Effector memory CD8-positive, alpha-beta T cell (primary cell): Measurements from ENCODE around the gene ZNF891.

Source experiments
- ATAC-seq: fragments of 150-1000 bp; cut with Tn5 transposase; replicated peaks from 2 replicates; pipeline ENCODE4 v1.10.0; 2021; ENCODE audit warnings: mild to moderate bottlenecking, moderate library complexity
- DNase-seq, 3 experiments: peaks; one replicate each; pipeline ENCODE4 v3.0.0; 2021
- H3K27ac Mint-ChIP-seq, 2 donors: one replicate each; pipeline ENCODE4 v1.8.0; 2022; ENCODE audit warnings: mild to moderate bottlenecking in 2 of 2, mixed read lengths in 2 of 2, moderate library complexity in 2 of 2
- H3K27me3 Mint-ChIP-seq, 2 donors: one replicate each; pipeline ENCODE4 v1.8.0; 2022; ENCODE audit warnings: mixed read lengths in 2 of 2
- H3K36me3 Mint-ChIP-seq: one replicate; pipeline ENCODE4 v1.8.0; 2022; ENCODE audit warnings: mild to moderate bottlenecking, moderate library complexity, mixed read lengths; ENCODE audit not compliant: insufficient read depth
- H3K4me1 Mint-ChIP-seq, 2 donors: one replicate each; pipeline ENCODE4 v1.8.0; 2022; ENCODE audit warnings: low read depth in 2 of 2, mixed read lengths in 2 of 2
- H3K4me3 Mint-ChIP-seq, 2 donors: one replicate each; pipeline ENCODE4 v1.8.0; 2022; ENCODE audit warnings: mild to moderate bottlenecking in 2 of 2, mixed read lengths in 2 of 2, moderate library complexity in 2 of 2
- H3K9me3 Mint-ChIP-seq, 2 donors: one replicate each; pipeline ENCODE4 v1.8.0; 2022; ENCODE audit warnings: mixed read lengths in 2 of 2
- total RNA-seq, 9 experiments: gene quantifications; one replicate each; lab custom pipeline; 2026; lab: John Stamatoyannopoulos, UW

ZNF891 gene
- total RNA-seq = 14.7 to 59.2 (median 20.6) reads per million in 9 experiments

DNA sequence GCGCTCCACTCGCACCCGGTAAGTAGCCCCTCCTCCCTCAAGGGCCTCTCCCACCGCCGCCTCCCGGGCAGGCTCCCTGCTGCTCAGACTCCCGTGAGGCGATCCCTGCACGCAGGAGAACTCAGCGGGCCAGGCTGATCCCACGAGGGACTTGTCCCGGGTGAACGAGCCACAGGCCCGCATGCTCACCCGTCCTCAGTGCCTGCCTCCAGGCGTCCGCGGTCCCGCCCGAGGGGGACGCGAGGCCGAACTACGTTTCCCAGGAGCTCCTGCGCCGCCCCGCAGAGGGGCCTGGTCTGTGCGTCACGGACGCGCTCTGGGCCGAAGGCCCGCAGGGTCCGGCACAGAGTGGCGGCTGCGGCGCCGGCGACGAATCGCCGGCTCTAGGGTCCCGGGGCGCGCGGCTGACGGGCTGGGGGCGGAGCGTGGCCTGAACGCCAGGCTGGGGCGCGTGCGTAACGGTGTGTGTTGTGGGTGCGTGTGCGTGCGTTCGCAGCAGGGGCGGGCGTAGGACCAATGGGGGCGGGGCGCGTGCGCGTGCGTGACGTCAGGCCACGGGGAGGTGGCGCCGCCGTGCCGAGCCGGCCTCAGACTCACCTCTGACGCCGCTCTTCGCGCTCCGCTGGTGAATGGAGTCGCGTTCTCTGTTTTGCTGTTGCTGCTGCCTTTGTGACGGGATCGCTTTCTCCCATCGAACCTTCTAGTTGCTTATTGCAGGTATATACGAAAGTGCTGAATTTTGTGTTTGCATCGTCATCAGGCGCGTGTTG, at the start of gene ZNF891, which contains the start of gene ZNF10:
Gene ZNF891, minus strand, starts transcription at position 237 of the 770 bp plus-strand sequence. CDS start 8,356 bp downstream, outside the sequence.
Gene ZNF10, plus strand, starts transcription at position 590 of the 770 bp plus-strand sequence. CDS start 13,866 bp downstream, outside the sequence.
- Mint-ChIP-seq H3K27me3 (no peaks in the 10 kb centered on the region), H3K27ac (peak within 1 kb of the TSS; percentile 98 to 99), H3K4me3 (peak within 1 kb of the TSS; percentile 93 to 95), H3K36me3 (peaks cover 34% of the 10 kb centered on the region), H3K4me1 (peaks cover 13 to 20% of the 10 kb centered on the region in 2 donors), H3K9me3 (peaks cover 12 to 20% of the 10 kb centered on the region in 2 donors)
- ATAC-seq (peak; percentile 85), DNase-seq (peak; percentile 96 to 98 (median 98))

DNA sequence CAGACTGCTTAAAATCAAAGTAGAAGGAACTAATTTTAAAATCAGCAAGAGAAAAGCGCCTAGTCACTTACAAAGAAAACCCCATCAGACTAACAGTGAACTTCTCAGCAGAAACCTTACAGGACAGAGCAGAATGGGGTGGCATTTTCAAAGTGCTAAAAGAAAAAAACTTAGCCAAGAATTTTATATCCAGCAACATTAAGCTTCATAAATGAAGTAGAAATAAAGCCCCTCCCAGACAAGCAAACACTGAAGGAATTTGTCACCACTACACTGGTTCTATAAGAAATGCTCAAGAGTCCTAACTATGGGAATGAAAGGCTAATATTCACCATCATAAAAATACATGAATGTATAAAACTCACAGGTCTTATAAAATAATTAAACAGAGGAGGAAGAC, 44.8 kb upstream of the ZNF891 start:
- DNase-seq (no peak), ATAC-seq (no peak)
- peaks cover 0 to 8% of the 10 kb centered on the region in 2 donors for H3K27me3 Mint-ChIP-seq
- H3K36me3 Mint-ChIP-seq = peaks cover 5% of the 10 kb centered on the region
- peaks cover 13 to 42% of the 10 kb centered on the region in 2 donors for H3K9me3 Mint-ChIP-seq
- H3K4me3 Mint-ChIP-seq = no peak overlapping the region
- H3K27ac Mint-ChIP-seq = no peak overlapping the region
- H3K4me1 Mint-ChIP-seq = no peaks in the 10 kb centered on the region

DNA sequence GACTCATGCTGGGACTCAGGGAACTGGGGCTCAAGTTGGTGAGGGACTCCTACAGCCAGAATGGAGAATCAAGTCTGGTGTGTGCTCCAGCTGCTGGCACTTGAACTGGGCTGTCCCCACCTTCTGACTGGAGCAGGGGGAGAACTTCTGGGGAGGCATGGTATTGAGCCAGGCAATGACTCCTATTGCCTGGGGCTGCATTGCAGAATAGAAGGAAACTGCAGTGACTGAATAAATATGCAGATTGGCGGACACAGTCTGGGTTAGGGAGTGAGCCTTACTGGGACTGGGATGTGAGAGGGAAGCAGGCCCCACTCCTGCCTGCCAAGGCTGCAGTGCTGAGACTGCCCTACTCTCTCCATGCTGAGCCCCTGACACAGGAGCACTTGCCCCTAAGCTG, 42.4 kb upstream of the ZNF891 start:
- H3K4me3 Mint-ChIP-seq = no peak overlapping the region
- H3K36me3 Mint-ChIP-seq = peaks cover 2% of the 10 kb centered on the region
- H3K4me1 Mint-ChIP-seq = no peaks in the 10 kb centered on the region
- peaks cover 12 to 31% of the 10 kb centered on the region in 2 donors for H3K9me3 Mint-ChIP-seq
- ATAC-seq (no peak), DNase-seq (no peak)
- no peak overlapping the region for H3K27ac Mint-ChIP-seq
- H3K27me3 Mint-ChIP-seq = peaks cover 0 to 8% of the 10 kb centered on the region in 2 donors

DNA sequence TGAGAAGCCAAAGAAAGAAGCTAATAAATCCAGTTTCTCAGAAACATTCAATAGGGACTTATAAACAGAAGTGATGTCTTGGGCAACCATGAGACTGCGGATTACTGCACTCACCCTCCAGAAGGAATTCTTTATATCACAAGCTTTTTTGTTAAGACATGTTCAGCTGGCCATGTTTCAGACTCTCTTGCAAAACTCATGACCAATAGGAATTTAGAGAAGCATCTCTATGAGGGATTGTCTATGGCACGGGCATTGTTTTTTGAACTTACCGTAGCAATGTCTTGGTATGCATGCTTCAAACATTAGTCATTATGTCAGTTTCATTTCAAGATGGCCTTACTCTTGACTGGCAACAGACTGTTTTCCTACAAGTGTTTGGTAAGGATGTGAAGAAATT, 35.7 kb upstream of the ZNF891 start:
- ATAC-seq (no peak), DNase-seq (no peak)
- peaks cover 4% of the 10 kb centered on the region for H3K36me3 Mint-ChIP-seq
- peaks cover 12 to 22% of the 10 kb centered on the region in 2 donors for H3K9me3 Mint-ChIP-seq
- no peak overlapping the region for H3K4me3 Mint-ChIP-seq
- no peaks in the 10 kb centered on the region for H3K27me3 Mint-ChIP-seq
- H3K27ac Mint-ChIP-seq = no peak overlapping the region
- H3K4me1 Mint-ChIP-seq = no peaks in the 10 kb centered on the region

DNA sequence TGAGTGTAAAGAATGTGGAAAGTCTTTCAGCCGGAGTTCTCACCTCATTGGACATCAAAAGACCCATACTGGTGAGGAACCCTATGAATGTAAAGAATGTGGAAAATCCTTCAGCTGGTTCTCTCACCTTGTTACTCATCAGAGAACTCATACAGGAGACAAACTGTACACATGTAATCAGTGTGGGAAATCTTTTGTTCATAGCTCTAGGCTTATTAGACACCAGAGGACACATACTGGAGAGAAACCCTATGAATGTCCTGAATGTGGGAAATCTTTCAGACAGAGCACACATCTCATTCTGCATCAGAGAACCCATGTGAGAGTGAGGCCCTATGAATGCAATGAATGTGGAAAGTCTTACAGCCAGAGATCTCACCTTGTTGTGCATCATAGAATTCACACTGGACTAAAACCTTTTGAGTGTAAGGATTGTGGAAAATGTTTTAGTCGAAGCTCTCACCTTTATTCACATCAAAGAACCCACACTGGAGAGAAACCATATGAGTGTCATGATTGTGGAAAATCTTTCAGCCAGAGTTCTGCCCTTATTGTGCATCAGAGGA, 26.1 kb upstream of the ZNF891 start:
- Mint-ChIP-seq H3K4me1 (no peaks in the 10 kb centered on the region), H3K27me3 (no peaks in the 10 kb centered on the region), H3K9me3 (peaks cover 16 to 33% of the 10 kb centered on the region in 2 donors), H3K36me3 (peaks cover 32% of the 10 kb centered on the region), H3K4me3 (no peak overlapping the region), H3K27ac (no peak overlapping the region)
- ATAC-seq (no peak), DNase-seq (no peak)

DNA sequence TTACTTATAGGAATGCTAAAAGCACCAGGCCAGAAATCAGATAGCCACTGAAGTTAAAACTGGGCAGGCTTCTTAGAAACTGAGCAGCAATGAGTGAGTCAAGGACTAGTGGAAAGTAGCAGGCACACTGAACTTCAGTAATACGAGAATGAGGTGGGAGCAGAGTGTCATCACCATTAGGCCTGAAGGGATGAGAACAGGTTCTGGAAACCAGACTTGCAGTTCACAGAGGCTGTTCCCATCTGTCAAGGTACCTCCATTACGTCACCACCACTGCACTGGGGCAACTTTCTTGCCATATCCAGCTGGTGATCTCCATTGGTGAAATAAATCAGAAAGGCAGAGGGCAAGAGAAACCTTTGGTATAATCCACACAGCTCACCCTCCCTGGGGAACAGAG, 15.9 kb upstream of the ZNF891 start:
- peaks cover 30% of the 10 kb centered on the region for H3K36me3 Mint-ChIP-seq
- DNase-seq (no peak), ATAC-seq (no peak)
- H3K9me3 Mint-ChIP-seq = peaks cover 12 to 39% of the 10 kb centered on the region in 2 donors
- H3K4me3 Mint-ChIP-seq = no peak overlapping the region
- H3K27me3 Mint-ChIP-seq = no peaks in the 10 kb centered on the region
- no peaks in the 10 kb centered on the region for H3K4me1 Mint-ChIP-seq
- peak overlapping the region in 1 of 2 donors; percentile 54 for H3K27ac Mint-ChIP-seq

DNA sequence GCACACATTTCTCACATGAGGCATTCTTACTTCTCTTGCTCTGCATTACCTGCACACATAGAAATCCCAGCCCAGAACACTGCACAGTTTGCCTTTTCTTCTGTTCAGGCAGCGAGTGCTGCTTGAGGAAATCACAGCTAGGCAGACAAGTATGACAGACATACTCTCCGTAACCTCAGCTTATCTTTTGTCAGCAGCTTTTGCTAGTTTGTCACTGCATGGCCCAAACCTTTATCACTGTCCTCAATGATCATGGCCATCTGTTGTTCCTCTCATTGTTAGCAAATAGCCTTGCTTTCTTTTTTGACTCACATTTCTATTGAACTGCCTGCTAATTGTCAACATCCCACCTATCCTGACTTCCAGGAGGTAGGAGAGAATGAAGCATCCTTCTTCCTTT, 5.7 kb upstream of the ZNF891 start:
- Mint-ChIP-seq H3K27ac (no peak overlapping the region), H3K4me3 (no peak overlapping the region), H3K9me3 (peaks cover 33 to 50% of the 10 kb centered on the region in 2 donors), H3K27me3 (no peaks in the 10 kb centered on the region), H3K36me3 (peaks cover 36% of the 10 kb centered on the region), H3K4me1 (peaks cover 5 to 9% of the 10 kb centered on the region in 2 donors)
- DNase-seq (no peak), ATAC-seq (no peak)

DNA sequence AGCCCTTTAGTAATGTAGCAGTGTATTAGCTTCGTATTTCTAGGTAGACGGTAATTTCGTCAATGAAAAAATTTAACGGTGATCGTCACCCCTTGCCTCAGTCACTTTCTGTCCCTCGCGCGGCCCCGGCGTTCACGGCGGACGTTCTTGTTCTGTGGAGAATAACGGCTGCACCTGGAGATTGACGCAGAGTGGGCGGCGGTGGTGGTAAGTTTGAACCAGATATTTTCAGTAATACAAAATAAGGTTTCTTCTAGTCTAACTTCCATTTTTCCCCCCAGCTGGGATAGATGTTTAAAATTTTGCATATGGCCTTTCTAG, 694 bp upstream of the ZNF891 start:
- peak overlapping the region; percentile 93 to 95 for H3K4me3 Mint-ChIP-seq
- peaks cover 15 to 26% of the 10 kb centered on the region in 2 donors for H3K9me3 Mint-ChIP-seq
- DNase-seq (peak in 1 of 3 experiments; percentile 33), ATAC-seq (peak; percentile 9)
- H3K36me3 Mint-ChIP-seq = peaks cover 38% of the 10 kb centered on the region
- peak overlapping the region; percentile 98 to 99 for H3K27ac Mint-ChIP-seq
- H3K4me1 Mint-ChIP-seq = peaks cover 13 to 20% of the 10 kb centered on the region in 2 donors
- H3K27me3 Mint-ChIP-seq = no peaks in the 10 kb centered on the region

DNA sequence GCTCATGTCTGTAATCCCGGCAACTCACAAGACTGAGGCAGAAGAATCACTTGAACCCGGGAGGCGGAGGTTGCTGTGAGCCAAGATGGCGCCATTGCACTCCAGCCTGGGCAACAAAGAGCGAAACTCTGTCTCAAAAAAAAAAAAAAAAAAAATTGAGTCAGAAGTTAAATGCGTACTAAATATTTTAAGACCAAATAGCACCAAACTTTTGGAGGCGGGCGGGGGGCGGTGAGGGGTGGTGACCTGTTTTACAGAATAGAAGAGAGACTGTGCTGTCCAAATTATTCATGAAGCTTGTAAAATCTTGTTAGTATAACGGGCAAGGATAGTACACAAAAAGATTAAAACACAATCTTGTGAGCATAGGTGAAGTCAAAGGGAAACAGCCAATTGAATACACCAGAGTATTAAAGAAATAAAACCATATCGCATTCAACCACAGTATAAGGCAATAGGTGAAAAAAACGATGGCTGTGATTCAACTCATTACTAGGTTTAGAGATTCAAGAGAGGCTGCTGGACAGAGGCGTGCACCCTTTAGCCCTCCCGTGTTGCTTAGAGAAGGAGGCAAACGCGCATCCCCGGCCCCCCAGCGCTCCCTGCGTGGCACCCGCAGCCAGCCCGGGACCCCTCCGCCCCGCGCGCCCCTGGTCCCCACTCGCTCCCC, 571 bp downstream of the ZNF891 start:
- ATAC-seq = peak; percentile 7
- Mint-ChIP-seq H3K27ac (peak overlapping the region; percentile 98 to 99), H3K4me1 (peaks cover 13 to 24% of the 10 kb centered on the region in 2 donors), H3K27me3 (no peaks in the 10 kb centered on the region), H3K9me3 (peaks cover 11 to 19% of the 10 kb centered on the region in 2 donors), H3K36me3 (peaks cover 28% of the 10 kb centered on the region), H3K4me3 (peak overlapping the region; percentile 93 to 95)
- no peak for DNase-seq

DNA sequence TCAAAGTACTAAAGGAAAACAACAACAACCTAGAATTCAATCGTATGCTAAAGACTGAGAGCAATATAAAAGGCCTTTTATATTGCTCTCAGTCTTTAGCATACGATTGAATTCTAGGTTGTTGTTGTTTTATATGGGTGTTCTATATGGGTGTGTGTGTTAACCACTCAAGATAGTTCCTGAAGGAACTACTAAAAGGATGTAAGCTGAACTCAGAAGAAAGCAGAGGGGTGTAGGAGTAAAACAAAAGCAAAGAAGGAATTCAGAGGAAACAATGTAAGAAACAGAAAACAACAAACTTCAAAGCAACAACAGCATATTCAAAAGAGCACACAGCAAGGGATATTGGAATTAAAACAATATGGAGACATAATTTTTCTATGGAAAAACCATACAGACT, 5.4 kb downstream of the ZNF891 start:
- DNase-seq (no peak), ATAC-seq (no peak)
- Mint-ChIP-seq H3K27ac (peak overlapping the region in 1 of 2 donors; percentile 66), H3K4me3 (no peak overlapping the region), H3K27me3 (no peaks in the 10 kb centered on the region), H3K9me3 (peaks cover 12 to 17% of the 10 kb centered on the region in 2 donors), H3K4me1 (peaks cover 2 to 8% of the 10 kb centered on the region in 2 donors), H3K36me3 (peaks cover 7% of the 10 kb centered on the region)

DNA sequence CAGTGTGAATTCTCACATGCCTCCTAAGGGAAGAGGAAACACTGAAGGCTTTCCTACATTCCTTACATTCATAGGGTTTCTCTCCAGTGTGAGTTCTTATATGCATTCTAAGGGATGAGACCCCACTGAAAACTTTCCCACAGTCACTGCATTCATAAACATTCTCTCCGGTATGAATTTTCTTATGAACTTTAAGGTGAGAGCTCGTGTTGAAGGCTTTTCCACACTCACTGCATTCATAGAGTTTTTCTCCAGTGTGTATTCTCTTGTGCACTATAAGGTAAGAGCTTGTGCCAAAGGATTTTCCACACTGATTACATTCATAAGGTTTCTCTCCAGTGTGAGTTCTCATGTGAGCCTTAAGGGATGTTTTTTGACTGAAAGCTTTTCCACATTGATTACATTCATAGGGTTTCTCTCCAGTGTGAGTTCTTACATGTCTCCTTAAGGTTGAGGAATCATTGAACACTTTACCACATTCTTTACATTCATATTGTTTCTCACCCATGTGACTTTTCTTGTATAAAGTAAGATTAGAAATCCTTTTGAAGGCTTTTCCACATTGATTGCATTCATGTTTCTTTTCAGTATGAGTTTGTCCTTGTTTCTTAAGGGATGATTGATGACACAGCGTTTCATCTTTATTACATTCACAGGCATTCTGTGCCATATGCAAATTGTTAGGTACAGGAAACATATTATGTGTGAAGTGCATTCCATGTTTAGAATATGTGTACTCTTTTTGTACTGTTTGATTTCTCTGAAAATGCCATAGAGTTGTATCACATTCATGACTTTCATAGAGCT, 9.5 kb downstream of the ZNF891 start:
- Mint-ChIP-seq H3K27me3 (no peaks in the 10 kb centered on the region), H3K9me3 (peaks cover 24 to 38% of the 10 kb centered on the region in 2 donors), H3K4me3 (no peak overlapping the region), H3K4me1 (peaks cover 0 to 4% of the 10 kb centered on the region in 2 donors), H3K36me3 (peaks cover 4% of the 10 kb centered on the region), H3K27ac (no peak overlapping the region)
- ATAC-seq = no peak
- DNase-seq = no peak

DNA sequence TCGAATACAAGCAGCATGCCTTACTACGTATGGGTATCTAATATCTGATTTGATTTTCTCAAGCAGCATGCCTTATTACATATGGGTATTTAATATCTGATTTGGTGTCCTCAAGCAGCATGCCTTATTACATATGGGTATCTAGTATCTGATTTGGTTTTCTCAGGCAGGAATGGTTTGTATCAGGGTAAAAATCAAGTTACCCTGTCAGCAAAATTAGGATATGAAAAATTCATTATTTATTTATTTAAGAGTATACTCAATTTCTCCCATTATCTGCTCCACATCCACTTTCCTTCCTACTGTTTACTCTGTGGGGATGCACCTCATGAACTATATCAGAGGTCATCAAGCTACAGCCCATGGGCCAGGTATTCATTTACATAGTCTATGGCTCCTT, 21.9 kb downstream of the ZNF891 start:
- no peak for ATAC-seq
- Mint-ChIP-seq H3K27ac (no peak overlapping the region), H3K27me3 (no peaks in the 10 kb centered on the region), H3K4me1 (no peaks in the 10 kb centered on the region), H3K4me3 (no peak overlapping the region), H3K36me3 (peaks cover 30% of the 10 kb centered on the region), H3K9me3 (peaks cover 4 to 13% of the 10 kb centered on the region in 2 donors)
- no peak for DNase-seq

DNA sequence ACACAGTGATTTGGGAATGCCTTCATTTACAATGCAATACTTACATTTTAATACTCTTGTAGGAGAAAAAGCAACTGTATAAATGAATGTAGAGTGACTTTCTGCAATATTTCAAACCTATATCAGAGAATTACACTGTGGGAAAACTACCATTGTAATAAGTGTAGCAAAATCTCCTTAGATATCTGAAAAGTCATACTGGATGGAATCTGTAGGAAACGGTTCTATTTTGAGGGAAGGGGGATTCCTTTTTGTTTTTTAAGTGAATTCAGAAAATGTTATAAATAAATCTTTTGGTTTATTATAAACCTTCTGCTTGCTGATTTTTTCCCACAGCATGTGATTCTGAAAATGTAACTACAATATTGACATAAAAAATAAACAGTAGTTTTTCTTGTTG, 23.0 kb downstream of the ZNF891 start:
- Mint-ChIP-seq H3K27me3 (no peaks in the 10 kb centered on the region), H3K9me3 (peaks cover 6 to 11% of the 10 kb centered on the region in 2 donors)

More for the DNA sequence above, 23.0 kb downstream of the ZNF891 start:
- DNase-seq = no peak
- no peak for ATAC-seq
- H3K4me1 Mint-ChIP-seq = no peaks in the 10 kb centered on the region
- H3K4me3 Mint-ChIP-seq = no peak overlapping the region
- H3K27ac Mint-ChIP-seq = no peak overlapping the region
- peaks cover 38% of the 10 kb centered on the region for H3K36me3 Mint-ChIP-seq
